ENCODE results near the gene TMEM254. TPM values are rescaled to one million over a fixed set of nuclear protein-coding genes. Genes with fewer than 3 reads are reported as not detected.
A peak's percentile ranks its signal among the peaks of the same experiment; 100 is the strongest.

TMEM254 gene
- total RNA-seq, 2 donors from 2014 or later = 52.7 to 95.9 TPM

GRCh38 chr10:80070057-80070456 lies 8.4 kb upstream of the TMEM254 start:
- DNase-seq (ENCODE audit: low spot score) = no peak
- no peaks in the 10 kb centered on the region for H3K9me3 ChIP-seq
- 90% methylated on average over 3 of the region's 3 CpGs for WGBS
- no peaks in the 10 kb centered on the region for H3K36me3 ChIP-seq
- intact Hi-C loops (cut with DNase I) = no loop called here
- no peaks in the 10 kb centered on the region for H3K4me1 ChIP-seq (replicated peaks)
- no peaks in the 10 kb centered on the region for H3K27me3 ChIP-seq (replicated peaks; ENCODE audit: insufficient read depth)
- H3K4me3 ChIP-seq = no peak overlapping the region
- H3K27ac ChIP-seq = no peak overlapping the region
- TF ChIP-seq POLR2AphosphoS5 (IDR thresholded peaks at IDR 0.05) (no peak), CTCF (IDR thresholded peaks at IDR 0.05) (no peak), POLR2A (IDR thresholded peaks at IDR 0.05) (no peak)

DNA sequence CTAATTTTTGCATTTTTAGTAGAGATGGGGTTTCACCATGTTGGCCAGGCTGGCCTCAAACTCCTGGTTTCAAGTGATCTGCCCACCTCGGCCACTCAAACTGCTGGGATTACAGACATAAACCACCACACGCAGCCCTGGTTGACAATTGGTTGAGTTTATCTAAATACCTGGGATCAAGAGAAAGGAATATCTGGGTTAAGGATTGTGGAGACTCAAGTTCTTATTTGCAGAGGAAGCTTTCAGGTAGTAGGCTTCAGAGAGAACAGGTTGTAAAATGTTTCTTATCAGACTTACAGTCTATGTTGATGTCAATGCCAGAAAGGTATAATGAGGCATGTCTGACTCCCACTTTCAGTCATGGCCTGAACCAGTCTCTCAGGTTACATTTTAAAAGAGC lies 5.9 kb upstream of the TMEM254 start:
- no peak overlapping the region for H3K4me3 ChIP-seq
- 55% methylated on average over 2 of the region's 2 CpGs for WGBS
- no peak for TF ChIP-seq POLR2A (IDR thresholded peaks at IDR 0.05)
- TF ChIP-seq POLR2AphosphoS5 (IDR thresholded peaks at IDR 0.05) = no peak
- TF ChIP-seq CTCF (IDR thresholded peaks at IDR 0.05) = no peak
- H3K9me3 ChIP-seq = no peaks in the 10 kb centered on the region
- H3K36me3 ChIP-seq = no peaks in the 10 kb centered on the region
- H3K27ac ChIP-seq = no peak overlapping the region
- intact Hi-C loops (cut with DNase I) = no loop called here
- no peak for DNase-seq (ENCODE audit: low spot score)
- H3K4me1 ChIP-seq (replicated peaks) = no peaks in the 10 kb centered on the region
- H3K27me3 ChIP-seq (replicated peaks; ENCODE audit: insufficient read depth) = no peaks in the 10 kb centered on the region

DNA sequence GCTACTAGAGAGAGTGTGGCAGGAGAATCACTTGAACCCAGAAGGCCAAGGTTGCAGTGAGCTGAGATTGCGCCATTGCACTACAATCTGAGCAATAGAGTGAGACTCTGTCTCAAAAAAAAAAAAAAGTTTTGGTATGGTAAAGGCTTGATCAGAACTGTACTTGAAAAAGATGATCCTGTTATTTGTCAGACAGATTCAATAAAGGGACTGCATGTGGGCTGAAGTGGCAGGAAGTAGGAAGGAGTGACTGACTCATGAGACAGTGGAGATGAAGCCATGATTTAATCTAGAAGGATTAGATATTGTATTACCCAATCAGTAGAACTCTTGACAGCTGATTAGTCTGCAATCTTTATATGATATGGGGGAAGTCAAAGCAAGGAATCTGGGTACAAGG lies 2.7 kb upstream of the TMEM254 start:
- DNase-seq (ENCODE audit: low spot score) = no peak
- no peak overlapping the region for H3K27ac ChIP-seq
- H3K27me3 ChIP-seq (replicated peaks; ENCODE audit: insufficient read depth) = no peaks in the 10 kb centered on the region
- no peak for TF ChIP-seq CTCF (IDR thresholded peaks at IDR 0.05)
- peaks cover 5% of the 10 kb centered on the region for H3K4me1 ChIP-seq (replicated peaks)
- no peaks in the 10 kb centered on the region for H3K36me3 ChIP-seq
- no peak overlapping the region for H3K4me3 ChIP-seq
- no peaks in the 10 kb centered on the region for H3K9me3 ChIP-seq
- 100% methylated on average over 1 of the region's 1 CpG for WGBS
- intact Hi-C loops (cut with DNase I) = no loop called here

DNA sequence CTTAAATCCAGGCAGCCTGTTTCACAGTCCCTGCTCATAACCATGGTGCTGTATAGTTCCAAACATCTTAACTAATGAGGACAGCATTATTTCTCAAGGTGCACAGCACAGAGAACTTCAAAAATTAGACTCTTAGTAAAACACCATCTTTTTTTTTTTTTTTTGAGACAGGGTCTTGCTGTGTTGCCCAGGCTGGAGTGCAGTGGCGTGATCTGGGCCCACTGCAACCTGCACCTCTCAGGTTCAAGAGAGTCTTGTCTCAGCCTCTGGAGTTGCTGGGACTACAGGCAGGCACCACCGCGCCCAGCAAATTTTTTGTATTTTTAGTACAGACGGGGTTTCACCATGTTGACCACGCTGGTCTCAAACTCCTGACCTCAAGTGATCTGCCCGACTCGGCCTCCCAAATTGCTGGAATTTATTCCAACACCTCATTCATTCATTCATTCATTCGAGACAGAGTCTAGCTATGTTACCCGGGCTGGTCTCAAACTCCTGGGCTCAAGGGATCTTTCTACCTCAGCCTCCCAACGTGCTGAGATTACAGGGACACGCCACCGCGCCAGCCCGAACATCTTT lies 507 bp upstream of the TMEM254 start:
- H3K4me1 ChIP-seq (replicated peaks) = peaks cover 5% of the 10 kb centered on the region
- TF ChIP-seq POLR2A (IDR thresholded peaks at IDR 0.05) (no peak), CTCF (IDR thresholded peaks at IDR 0.05) (no peak), POLR2AphosphoS5 (IDR thresholded peaks at IDR 0.05) (no peak)
- 44% methylated on average over 14 of the region's 14 CpGs for WGBS

DNA sequence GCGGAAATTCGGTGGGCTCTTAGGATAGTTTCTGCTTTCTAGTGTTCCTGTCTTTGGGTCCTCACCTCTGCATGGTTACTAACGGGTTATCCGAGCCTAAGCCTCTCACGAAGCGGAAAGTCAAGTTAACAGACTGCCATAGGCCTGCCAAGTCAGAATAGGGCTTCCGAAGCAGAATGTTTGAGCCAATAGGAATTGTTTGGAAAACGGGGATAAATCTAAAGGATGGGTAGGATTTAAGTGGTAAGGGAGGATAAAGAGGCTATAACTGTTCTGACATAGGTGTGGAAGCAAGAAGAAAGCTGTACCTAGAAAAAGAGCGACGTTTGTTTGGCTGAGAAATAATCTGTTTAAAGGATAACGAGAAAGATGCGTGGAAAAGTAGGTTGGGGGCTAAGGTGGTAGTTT lies 851 bp downstream of the TMEM254 start:
- WGBS = 2% methylated on average over 12 of the region's 12 CpGs
- intact Hi-C loops (cut with DNase I) = loop anchor here (2.0 kb wide), 1 partner anchor 127 kb away; no protein-coding TSS in a partner anchor
- no peaks in the 10 kb centered on the region for H3K36me3 ChIP-seq
- DNase-seq (ENCODE audit: low spot score) = no peak
- H3K27ac ChIP-seq = peak overlapping the region; percentile 90 to 92
- H3K4me3 ChIP-seq = peak overlapping the region; percentile 63 to 76
- no peaks in the 10 kb centered on the region for H3K27me3 ChIP-seq (replicated peaks; ENCODE audit: insufficient read depth)
- no peak for TF ChIP-seq CTCF (IDR thresholded peaks at IDR 0.05)
- no peak for TF ChIP-seq POLR2AphosphoS5 (IDR thresholded peaks at IDR 0.05)
- TF ChIP-seq POLR2A (IDR thresholded peaks at IDR 0.05) = no peak
- H3K9me3 ChIP-seq = no peaks in the 10 kb centered on the region
- H3K4me1 ChIP-seq (replicated peaks) = peaks cover 5% of the 10 kb centered on the region

More for the DNA sequence above, 507 bp upstream of the TMEM254 start:
- H3K4me3 ChIP-seq = peak overlapping the region; percentile 63 to 76
- DNase-seq (ENCODE audit: low spot score) = no peak
- no peaks in the 10 kb centered on the region for H3K9me3 ChIP-seq
- peak overlapping the region; percentile 90 to 92 for H3K27ac ChIP-seq
- H3K27me3 ChIP-seq (replicated peaks; ENCODE audit: insufficient read depth) = no peaks in the 10 kb centered on the region
- no peaks in the 10 kb centered on the region for H3K36me3 ChIP-seq
- intact Hi-C loops (cut with DNase I) = loop anchor here (2.0 kb wide), 1 partner anchor 129 kb away; no protein-coding TSS in a partner anchor

All from prostate gland (tissue), 2 donors.